Central memory CD4-positive, alpha-beta T cell (primary cell): ENCODE measurements around the gene TAF10.

ENCODE experiments used
- DNase-seq: peaks from one replicate; pipeline ENCODE4 v3.0.0; 2022

Gene TAF10

DNA sequence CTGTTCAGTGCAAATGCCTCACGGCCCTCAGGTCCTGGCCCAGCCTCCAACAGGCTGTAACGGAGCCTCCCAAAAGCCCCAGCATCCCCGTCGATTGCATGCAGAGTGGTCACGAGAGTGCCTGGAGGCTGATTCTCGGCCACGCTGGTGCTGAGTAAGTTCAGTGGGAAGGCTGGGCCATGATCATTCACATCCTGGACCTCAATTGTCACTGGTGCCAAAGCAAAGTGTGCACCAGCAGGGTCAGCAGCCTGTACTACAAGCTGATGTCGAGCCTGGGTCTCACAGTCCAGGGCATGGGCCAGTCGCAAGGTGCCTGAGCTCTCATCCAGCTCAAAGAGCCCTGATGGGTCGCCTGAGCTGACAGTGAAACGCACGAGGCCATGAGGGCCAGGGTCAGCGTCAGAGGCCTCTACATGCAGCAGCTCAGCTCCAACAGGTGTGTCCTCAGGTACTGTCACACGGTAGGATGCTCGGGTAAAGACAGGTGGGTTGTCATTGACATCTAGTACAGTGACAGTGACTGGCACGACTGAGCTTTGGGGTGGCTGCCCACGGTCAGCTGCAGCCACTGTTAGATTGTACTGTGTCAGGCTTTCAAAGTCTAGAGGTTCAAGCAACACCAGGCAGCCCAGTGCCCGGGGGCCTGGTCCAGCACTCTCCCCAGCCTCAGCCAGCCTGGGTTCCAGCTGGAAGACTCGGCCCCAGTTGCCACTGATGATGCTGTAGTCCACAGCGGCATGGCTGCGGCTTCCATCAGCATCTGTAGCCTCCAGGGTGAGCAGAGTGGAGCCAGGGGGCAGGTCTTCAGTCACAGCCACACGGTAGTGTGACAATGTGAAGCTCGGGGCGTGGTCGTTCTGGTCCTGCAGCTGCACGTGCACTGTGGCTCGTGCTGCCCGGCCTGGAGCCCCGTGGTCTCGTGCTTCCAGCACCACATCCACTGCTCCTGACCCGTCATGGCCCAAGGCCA is 11.7 kb upstream of the TAF10 start:
- no peak for DNase-seq

DNA sequence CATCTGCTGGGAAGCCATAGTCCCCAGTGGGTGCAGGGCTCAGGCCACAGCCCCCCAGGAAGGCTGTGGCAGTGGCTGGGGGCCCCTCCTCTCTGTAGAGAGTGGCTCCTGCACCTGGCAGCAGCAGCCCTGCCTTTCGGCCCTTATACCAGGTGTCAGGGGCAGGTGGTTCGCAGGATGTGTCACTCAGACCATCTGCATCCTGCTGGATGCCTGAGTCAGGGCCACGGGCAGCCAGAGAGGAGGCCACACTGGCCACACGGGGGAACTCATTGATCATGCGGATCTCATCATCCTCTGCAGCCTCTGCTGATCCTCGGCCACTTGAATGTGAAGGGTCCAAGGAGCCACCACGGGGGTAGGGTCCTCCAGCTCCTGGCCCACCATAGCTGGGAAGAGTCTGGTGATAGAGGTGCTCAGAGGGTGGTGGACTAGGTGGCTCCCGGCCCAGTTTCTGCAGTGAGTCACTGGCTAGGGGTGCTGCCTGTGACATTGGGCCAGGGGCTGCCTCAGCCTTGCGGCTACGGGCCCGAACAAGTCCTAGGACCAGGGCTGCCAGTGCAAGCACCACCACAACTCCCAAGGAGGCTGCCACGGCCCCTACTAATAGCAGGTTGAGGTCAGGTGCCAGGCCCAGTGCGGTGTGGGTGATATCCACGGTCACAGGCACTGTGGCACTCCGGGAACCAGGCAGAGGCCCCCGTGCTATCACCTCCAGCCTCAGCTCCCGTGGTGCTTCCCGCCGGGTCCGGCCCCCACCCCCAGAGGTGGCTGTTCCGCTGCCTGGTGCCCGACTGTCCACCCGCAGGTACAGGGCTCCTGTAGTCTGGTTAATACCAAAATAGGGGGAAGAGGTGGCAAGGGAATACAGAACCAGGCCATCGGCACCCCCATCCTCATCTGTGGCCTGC is 10.5 kb upstream of the TAF10 start:
- DNase-seq = no peak

DNA sequence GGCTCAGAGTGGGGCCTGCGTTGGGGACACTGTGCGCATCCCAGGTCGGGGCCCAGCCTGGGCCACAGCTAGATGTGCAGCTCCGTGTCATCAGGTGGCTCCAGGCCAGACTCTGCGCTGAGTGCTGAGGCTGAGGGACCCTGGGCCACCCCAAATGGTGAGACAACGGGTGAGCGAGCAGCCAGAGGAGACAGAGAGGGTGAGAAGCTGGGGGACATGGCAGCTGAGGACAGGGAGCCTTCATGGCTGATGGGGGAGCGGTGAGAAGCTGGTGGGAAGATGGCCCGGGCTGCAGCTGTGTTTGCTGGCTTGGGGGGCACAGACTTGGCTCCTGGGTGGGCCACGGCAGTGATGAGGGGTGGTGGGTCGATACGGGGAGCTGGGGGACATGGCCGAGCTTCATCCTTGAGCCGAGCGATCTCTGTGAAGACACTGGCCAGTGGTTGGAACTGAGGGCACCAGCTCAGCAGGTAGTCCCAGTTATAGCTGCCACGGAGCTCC is 9.7 kb upstream of the TAF10 start:
- DNase-seq = no peak

DNA sequence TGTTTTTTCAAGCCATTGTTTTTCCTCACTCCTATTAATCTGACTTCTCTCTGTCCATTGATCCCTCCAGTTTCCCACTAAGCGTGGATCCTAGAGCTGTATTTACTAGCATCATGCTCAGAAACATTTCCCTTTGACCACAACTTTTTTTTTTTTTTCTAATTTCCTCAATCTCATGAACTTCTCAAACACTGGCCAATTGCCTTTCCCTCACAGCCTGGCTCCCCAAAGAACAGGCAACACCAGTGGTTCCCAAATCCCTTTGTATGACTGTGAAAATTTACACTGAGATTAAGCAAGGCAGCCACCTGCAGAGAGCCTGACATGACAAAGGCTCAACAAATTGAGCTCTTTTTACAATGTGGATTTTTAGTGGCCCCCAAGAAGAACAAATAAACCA is 8.6 kb upstream of the TAF10 start:
- DNase-seq = no peak

- peak; percentile 89 for DNase-seq
Measured at GRCh38 chr11:6619004-6619745, 7.2 kb upstream of the TAF10 start, which contains the start of gene TPP1. Gene TPP1, minus strand, starts transcription at chr11:6619422. Its CDS starts 22 bp downstream, at chr11:6619400.

- DNase-seq = peak; percentile 45
Measured at GRCh38 chr11:6618117-6619003, 6.3 kb upstream of the TAF10 start.

DNA sequence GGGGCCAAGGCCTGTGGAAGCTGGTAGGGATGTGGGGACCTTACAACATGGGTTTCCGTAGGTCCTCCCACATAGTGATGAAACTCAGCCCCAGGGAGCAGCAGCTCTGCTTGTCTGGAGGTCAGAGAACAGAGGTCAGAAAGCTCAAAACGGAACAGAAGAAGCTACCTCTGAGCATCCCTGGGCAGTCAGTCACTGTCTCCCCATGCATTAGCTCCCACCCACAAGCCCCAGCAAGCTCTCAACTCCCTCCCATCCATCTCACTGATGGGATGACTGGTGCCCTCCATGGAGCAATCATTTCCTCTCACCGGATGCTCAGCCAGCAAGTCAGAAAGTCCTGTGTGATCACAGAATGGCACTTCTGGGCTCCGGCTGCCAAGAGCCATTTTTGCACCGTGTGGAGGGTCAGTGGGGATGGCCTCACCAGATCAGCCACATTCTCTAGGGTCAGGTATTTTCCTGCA is 5.3 kb upstream of the TAF10 start:
- DNase-seq = no peak

- DNase-seq = no peak
Measured at GRCh38 chr11:6616596-6617250, 4.7 kb upstream of the TAF10 start.

DNA sequence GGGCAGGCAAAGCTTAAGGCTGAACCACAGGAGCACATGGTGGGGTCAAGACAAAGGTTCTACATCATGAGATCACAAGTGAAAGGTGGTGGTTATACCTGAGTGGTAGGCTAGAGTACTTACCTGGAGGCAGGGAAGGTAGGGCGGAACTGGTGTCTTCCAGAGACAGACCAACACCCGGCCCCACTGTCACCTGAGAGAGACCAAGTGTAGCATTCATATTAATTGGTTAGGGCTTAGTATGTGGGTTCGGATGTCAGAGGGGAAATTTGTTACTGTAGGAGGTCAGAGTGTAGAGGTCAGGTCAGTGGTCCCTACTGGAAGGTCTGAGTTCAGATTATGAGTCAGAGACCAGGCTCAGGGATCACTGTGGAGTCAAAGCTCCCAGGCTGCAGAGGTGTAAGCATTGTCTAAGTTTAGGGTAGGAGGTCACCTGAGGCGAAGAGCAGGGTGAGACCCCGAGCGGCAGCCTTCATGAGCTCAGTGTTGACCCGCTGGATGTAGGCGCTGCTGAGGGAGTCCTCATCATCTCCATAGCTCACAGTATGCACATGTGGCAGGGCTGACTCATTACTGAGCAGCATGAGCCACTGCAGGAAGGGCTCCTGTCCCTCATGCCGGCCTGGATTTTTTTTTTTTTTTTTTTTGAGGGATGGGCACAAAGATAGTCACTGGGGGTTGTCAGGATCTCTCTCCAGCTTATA is 4.0 kb upstream of the TAF10 start:
- DNase-seq = no peak

GRCh38 chr11:6615046-6615445 is 3.0 kb upstream of the TAF10 start:
- DNase-seq = no peak

DNA sequence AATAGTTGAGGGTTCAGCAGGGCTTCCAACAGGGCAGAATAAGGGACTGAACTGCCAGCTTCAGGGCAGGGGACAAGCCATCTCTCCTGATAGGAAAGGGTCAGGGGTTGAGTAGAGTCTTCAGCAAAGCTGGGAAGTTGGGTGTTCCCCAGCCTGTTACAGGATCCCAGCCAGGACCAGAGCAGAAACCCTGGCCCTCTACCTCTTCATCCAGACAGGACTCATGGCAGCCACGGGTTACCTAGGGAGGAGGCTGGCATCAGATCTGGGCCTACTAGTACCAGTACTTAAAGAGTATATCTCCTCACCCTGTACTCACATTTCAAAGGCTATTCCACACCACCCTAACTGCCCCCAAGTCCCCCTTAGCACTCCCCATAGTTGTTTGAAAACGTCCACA is 2.4 kb upstream of the TAF10 start:
- DNase-seq = no peak

- no peak for DNase-seq
Measured at GRCh38 chr11:6613496-6613895, 1.5 kb upstream of the TAF10 start.

DNA sequence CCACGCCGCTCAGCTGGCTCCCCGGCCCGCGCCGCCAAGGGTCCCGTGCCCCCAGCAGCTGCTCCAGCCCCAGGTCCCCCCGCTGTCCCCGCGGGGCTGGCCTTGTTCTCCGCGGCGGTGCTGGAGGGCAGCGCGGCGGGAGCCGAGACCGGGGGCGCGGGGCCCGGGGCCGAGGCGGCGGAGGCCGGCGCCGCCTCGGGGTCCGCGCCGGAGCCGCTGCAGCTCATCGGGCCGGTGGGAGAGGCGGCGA is 128 bp downstream of the TAF10 start:
- DNase-seq = no peak

DNA sequence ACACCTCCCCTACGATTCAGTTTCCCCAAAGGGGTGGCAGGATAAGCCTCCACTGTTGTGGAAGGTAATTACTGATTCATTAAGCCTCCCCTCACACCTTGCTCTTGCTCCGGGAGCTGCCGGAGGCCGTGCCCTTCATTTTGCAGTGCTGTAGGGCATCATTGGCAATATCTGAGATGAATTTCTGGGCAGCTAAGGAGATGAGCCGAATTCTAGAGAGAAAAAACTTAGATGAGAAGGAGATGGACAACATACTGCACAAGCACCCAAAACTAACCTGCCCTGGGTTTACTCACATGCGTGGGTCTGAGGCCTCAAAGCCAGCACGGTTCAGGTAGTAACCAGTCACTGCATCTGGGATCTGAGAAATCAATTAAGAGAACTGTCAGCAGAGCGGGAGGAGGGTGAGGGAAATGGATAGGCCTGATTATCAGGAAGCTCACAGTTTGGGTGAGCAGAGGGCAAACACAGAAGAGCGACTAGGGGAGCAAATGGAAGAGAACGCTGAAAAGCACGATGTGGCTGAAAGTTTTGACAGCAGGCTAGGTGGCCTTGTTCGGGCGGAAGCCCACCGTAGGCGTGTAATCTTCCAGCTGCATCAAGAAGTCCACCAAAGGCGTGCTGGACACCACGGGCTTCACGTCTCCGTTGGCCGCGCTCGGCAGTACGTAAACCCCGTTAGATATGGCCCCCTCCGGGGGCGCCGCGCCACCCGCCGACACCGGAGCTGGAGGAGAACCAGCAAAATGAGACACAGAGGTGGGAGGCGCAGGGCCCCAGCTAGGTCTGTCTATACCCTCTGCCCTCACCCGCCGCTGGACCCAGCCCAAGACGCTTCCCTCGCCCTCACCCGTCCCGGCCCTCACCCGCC is 689 bp downstream of the TAF10 start:
- no peak for DNase-seq

GRCh38 chr11:6610591-6610990 is 1.4 kb downstream of the TAF10 start:
- no peak for DNase-seq

DNA sequence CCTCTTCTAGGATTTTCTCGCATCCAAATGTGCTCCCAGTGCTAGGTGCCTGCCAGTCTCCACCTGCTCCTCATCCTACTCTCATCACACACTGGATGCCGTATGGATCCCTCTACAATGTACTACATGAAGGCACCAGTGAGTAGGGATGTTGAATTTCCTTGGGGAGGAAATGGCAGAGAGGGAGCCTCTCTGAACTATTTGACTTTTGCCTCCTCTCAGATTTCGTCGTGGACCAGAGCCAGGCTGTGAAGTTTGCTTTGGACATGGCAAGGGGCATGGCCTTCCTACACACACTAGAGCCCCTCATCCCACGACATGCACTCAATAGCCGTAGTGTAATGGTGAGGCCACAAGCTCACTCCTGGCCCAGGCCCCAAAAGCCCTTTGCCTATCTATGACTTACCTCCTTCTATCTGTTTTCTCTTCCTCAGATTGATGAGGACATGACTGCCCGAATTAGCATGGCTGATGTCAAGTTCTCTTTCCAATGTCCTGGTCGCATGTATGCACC is 2.5 kb downstream of the TAF10 start:
- DNase-seq = no peak

DNA sequence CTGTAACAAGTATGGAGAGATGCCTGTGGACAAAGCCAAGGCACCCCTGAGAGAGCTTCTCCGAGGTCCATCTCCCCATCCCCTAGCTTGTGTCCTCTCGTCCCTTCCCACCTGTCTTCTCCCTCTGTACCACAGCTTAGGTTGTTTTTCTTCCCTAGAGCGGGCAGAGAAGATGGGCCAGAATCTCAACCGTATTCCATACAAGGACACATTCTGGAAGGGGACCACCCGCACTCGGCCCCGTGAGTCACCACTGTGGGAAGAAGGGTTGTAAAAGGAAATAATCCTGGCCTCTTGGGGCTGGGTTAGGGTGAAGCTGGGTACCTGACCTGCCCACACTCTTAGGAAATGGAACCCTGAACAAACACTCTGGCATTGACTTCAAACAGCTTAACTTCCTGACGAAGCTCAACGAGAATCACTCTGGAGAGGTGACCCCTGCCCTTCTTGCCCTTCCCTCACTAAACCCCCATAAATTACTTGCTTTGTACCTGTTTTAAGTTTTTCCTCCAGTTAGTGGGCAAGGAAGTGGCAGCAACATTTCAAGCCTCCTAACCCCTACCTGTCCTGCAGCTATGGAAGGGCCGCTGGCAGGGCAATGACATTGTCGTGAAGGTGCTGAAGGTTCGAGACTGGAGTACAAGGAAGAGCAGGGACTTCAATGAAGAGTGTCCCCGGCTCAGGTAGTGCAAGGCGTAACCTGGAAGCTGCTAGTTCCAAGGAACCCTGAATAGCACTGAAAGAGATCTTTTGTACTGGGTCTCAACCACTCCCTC is 3.1 kb downstream of the TAF10 start:
- no peak for DNase-seq

DNA sequence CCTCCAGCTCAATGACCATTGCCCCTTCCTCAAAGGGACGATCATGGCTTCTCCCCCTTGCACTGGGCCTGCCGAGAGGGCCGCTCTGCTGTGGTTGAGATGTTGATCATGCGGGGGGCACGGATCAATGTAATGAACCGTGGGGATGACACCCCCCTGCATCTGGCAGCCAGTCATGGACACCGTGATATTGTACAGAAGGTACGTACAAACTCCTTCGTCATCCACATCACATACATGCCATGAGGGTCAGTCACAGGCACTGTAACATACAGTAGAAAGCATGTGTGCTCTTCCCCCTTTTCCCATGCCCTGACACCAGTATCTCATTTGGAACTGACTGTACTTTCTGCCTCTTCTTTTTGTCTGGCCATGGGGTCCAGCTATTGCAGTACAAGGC is 4.0 kb downstream of the TAF10 start:
- DNase-seq = no peak
